Naive B cell (primary cell): ENCODE data around the gene HOXA5. TPM values are rescaled to one million over a fixed set of nuclear protein-coding genes. Genes with fewer than 3 reads are reported as not detected.

ENCODE experiments used
- ATAC-seq, 2 donors: fragments of 150-1000 bp; cut with Tn5 transposase; 2 replicates each; pipeline ENCODE4 v1.10.0; 2021; ENCODE audit warnings: low read depth in 2 of 2, mild to moderate bottlenecking in 2 of 2, moderate library complexity in 2 of 2
- DNase-seq: peaks from one replicate; pipeline ENCODE4 v3.0.0; 2022
- H3K27ac Mint-ChIP-seq, 6 donors: one replicate each; pipeline ENCODE4 v1.8.0; 2020 to 2022; ENCODE audit warnings: mild to moderate bottlenecking in 6 of 6, mixed read lengths in 6 of 6, moderate library complexity in 5 of 6, inconsistent platforms in 2 of 6
- H3K27me3 Mint-ChIP-seq, 3 donors: one replicate each; pipeline ENCODE4 v1.8.0; 2021 to 2022; ENCODE audit warnings: mixed read lengths in 3 of 3, mild to moderate bottlenecking in 1 of 3
- H3K36me3 Mint-ChIP-seq, 2 donors: one replicate each; pipeline ENCODE4 v1.8.0; 2020 to 2022; ENCODE audit warnings: mixed read lengths in 2 of 2, inconsistent platforms in 1 of 2, mild to moderate bottlenecking in 1 of 2
- H3K4me1 Mint-ChIP-seq, 3 donors: one replicate each; pipeline ENCODE4 v1.8.0; 2020 to 2022; ENCODE audit warnings: mixed read lengths in 3 of 3, inconsistent platforms in 1 of 3, mild to moderate bottlenecking in 1 of 3, moderate library complexity in 1 of 3
- H3K4me3 Mint-ChIP-seq, 8 donors: one replicate each; pipeline ENCODE4 v1.8.0; 2020 to 2022; ENCODE audit warnings: mild to moderate bottlenecking in 8 of 8, mixed read lengths in 8 of 8, moderate library complexity in 8 of 8, inconsistent platforms in 2 of 8
- H3K9me3 Mint-ChIP-seq, 7 donors: one replicate each; pipeline ENCODE4 v1.8.0; 2020 to 2022; ENCODE audit warnings: mixed read lengths in 7 of 7, mild to moderate bottlenecking in 5 of 7, inconsistent platforms in 2 of 7, moderate library complexity in 1 of 7
- polyA plus RNA-seq, 6 donors: library from polyadenylated mRNA; unstranded; fragments of 300-500 nt; fragmentation: Illumina TruSeq; gene quantifications; one replicate each; pipeline ENCODE4 v1.2.3, GENCODE V29; 2021; ENCODE audit warnings: low read depth in 6 of 6

HOXA5 gene
- polyA plus RNA-seq, 6 donors from 2014 or later: not detected

DNA sequence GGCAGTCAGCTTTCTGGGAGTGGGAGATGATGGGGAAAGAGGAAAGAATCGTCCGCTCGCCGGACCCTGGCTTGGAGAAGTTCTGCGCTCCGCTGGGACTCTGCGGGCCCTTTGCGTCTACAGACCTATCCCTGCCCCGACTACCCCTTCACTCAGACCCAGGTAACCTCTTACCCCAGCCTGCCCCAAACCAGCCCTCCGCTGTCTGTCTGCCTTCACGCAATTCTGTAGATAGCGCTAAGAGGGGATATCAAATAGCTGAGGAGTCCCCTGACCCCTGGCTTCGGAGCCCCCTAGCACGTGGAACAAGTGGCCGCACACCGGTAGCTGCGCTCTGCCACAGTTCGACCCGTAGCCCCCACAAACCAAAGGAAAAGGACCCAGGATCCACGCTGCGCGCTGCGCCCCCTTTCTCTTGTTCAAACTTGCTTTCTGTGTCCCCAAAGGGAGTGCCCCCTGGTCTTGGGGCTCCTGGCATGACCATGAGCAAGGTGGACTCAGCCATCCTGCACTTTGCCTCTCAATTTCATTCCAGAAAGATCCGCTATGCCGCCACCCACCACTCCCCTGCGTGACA lies 19.9 kb downstream of the HOXA5 start:
- no peak for DNase-seq
- Mint-ChIP-seq H3K27me3 (peaks cover 13 to 58% (median 52%) of the 10 kb centered on the region in 3 donors), H3K4me3 (no peak overlapping the region), H3K27ac (peak overlapping the region in 1 of 6 donors; percentile 78), H3K4me1 (no peaks in the 10 kb centered on the region), H3K9me3 (no peaks in the 10 kb centered on the region), H3K36me3 (no peaks in the 10 kb centered on the region)
- ATAC-seq: no peak

DNA sequence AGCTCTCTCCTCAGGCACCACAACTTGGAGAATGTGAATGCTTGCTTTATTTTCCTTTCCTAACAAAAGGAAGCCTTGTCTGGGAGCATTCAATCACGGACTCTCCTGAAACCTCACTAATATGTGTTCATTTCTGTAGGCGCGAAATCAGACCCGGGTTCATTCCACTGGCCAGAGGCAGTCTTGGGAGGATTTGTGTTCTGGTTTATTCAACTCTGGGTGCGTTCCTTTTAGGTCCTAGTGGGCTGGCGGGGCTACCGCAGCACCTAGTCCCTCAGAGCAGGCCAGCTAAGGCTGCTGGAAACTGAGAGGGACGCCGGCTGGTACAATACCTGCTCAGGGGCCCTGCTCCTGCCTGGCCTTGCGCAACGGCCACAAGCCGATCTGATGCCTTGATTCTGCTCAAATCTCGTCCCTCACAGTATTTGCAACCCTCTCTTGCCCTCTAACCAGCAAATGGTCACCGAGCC lies 20.4 kb downstream of the HOXA5 start:
- DNase-seq (no peak), ATAC-seq (no peak)
- Mint-ChIP-seq H3K27me3 (peaks cover 9 to 56% (median 49%) of the 10 kb centered on the region in 3 donors), H3K4me3 (no peak overlapping the region), H3K9me3 (no peaks in the 10 kb centered on the region), H3K27ac (peak overlapping the region in 1 of 6 donors; percentile 78), H3K36me3 (no peaks in the 10 kb centered on the region), H3K4me1 (no peaks in the 10 kb centered on the region)

DNA sequence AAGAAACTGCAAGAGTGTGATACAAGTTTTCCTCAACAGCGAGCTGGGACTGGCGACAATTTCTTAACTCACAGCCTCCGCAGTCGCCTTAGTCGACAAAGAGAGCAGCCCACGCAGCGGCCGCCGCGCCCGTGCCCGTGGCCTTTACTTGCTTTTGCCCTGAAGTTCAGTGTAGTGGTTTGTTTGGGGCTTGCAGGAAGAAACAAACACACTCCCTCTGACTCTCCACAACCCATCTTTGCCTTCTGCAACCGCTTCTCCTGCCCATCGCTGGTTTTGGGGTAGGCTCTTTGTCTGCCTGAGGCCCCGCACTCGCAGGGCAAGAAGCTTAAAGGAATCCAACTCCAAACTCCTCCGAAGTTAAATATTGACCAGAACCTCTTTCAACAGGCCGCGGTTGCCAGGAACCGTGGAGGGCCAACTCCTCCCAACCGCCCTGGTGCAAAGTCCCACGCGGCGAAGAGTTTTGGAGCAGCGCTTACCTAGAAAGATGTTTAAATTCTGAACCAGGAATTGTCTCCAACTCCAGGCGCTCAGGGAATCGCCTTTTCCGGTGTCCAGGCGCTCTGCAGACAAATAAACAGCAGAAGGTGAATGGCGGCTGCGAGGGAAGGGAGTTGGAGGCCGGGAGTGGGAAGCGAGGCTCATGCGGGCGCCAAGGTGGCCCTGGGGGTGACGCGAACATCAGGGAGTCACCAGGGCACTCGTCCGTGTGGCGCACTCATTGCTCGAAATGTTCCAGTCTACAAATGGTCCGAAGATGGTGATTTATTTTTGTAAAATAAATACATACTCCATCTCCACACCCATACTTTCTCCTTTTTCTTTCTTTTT lies 21.2 kb downstream of the HOXA5 start:
- no peaks in the 10 kb centered on the region for H3K9me3 Mint-ChIP-seq
- DNase-seq (no peak), ATAC-seq (no peak)
- H3K27me3 Mint-ChIP-seq: peaks cover 6 to 56% (median 47%) of the 10 kb centered on the region in 3 donors
- no peak overlapping the region for H3K27ac Mint-ChIP-seq
- no peaks in the 10 kb centered on the region for H3K36me3 Mint-ChIP-seq
- no peaks in the 10 kb centered on the region for H3K4me1 Mint-ChIP-seq
- peak overlapping the region in 1 of 8 donors; percentile 22 for H3K4me3 Mint-ChIP-seq

- Mint-ChIP-seq H3K4me1 (no peaks in the 10 kb centered on the region), H3K4me3 (no peak overlapping the region), H3K27me3 (peaks cover 6 to 53% (median 41%) of the 10 kb centered on the region in 3 donors), H3K36me3 (no peaks in the 10 kb centered on the region), H3K27ac (no peak overlapping the region), H3K9me3 (no peaks in the 10 kb centered on the region)
- no peak for ATAC-seq
- no peak for DNase-seq
These were observed 21.8 kb downstream of the HOXA5 start for GRCh38 chr7:27121684-27122076.

GRCh38 chr7:27119412-27119911 lies 24.0 kb downstream of the HOXA5 start:
- Mint-ChIP-seq H3K4me3 (no peak overlapping the region), H3K27ac (no peak overlapping the region)
- ATAC-seq: no peak

GRCh38 chr7:27118580-27118979 lies 24.9 kb downstream of the HOXA5 start:
- Mint-ChIP-seq H3K4me1 (no peaks in the 10 kb centered on the region), H3K9me3 (no peaks in the 10 kb centered on the region), H3K27ac (no peak overlapping the region), H3K36me3 (no peaks in the 10 kb centered on the region), H3K4me3 (no peak overlapping the region), H3K27me3 (peaks cover 0 to 29% (median 10%) of the 10 kb centered on the region in 3 donors)
- DNase-seq (no peak), ATAC-seq (no peak)

More at GRCh38 chr7:27119412-27119911, 24.0 kb downstream of the HOXA5 start:
- Mint-ChIP-seq H3K27me3 (peaks cover 0 to 38% (median 19%) of the 10 kb centered on the region in 3 donors), H3K9me3 (no peaks in the 10 kb centered on the region), H3K4me1 (no peaks in the 10 kb centered on the region), H3K36me3 (no peaks in the 10 kb centered on the region)
- DNase-seq: no peak

GRCh38 chr7:27117887-27118491 lies 25.5 kb downstream of the HOXA5 start:
- H3K4me1 Mint-ChIP-seq: no peaks in the 10 kb centered on the region
- no peak overlapping the region for H3K4me3 Mint-ChIP-seq
- DNase-seq (no peak), ATAC-seq (no peak)
- H3K36me3 Mint-ChIP-seq: no peaks in the 10 kb centered on the region
- H3K27me3 Mint-ChIP-seq: peaks cover 0 to 25% (median 7%) of the 10 kb centered on the region in 3 donors
- H3K27ac Mint-ChIP-seq: no peak overlapping the region
- no peaks in the 10 kb centered on the region for H3K9me3 Mint-ChIP-seq

DNA sequence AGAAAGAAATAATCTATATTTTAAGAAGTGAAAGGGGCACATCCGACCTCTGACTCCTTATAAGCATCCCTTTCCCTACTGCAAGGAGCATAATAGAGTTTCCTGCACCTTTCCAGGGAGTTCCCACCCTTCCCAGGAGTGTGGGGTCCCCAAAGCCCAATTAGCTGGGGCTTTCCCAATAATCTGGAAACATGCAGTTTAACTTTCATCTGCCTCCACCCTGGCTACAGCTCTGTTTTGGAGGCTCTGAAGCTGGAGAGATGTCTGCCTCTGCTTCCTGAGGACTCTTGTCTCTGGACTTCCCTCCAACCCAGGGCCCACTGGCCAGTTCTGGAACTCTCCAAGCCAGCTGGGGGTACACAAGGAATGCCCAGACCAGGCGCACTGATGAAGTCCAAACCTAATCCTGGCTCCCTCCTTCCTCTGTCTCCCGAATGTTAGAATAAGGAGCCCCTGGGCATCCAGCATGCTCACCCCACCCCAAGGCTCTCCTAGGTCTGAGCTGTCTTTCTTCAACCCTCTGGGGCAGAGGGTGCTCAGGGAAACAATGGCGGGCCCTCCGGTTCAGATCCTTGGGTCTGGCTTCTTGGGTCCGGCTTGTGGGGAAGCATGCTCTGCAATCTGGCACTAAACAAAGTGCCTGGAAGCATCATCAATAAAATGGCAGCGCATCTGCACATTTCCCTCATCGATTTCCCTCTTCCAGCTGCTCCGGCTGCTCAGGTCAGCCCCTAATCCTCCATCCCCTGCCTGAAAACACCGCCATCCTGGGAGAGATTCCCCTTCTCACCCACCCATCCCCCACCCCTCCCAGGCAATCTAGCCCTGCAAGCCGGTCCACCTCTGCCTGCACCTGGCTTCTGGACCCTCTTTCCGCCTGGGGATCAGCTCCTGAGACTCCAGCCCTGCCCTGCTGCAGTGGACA lies 26.3 kb downstream of the HOXA5 start:
- no peak for ATAC-seq
- Mint-ChIP-seq H3K9me3 (no peaks in the 10 kb centered on the region), H3K36me3 (no peaks in the 10 kb centered on the region), H3K27ac (no peak overlapping the region), H3K27me3 (peaks cover 0 to 27% (median 7%) of the 10 kb centered on the region in 3 donors), H3K4me3 (no peak overlapping the region), H3K4me1 (no peaks in the 10 kb centered on the region)
- no peak for DNase-seq

DNA sequence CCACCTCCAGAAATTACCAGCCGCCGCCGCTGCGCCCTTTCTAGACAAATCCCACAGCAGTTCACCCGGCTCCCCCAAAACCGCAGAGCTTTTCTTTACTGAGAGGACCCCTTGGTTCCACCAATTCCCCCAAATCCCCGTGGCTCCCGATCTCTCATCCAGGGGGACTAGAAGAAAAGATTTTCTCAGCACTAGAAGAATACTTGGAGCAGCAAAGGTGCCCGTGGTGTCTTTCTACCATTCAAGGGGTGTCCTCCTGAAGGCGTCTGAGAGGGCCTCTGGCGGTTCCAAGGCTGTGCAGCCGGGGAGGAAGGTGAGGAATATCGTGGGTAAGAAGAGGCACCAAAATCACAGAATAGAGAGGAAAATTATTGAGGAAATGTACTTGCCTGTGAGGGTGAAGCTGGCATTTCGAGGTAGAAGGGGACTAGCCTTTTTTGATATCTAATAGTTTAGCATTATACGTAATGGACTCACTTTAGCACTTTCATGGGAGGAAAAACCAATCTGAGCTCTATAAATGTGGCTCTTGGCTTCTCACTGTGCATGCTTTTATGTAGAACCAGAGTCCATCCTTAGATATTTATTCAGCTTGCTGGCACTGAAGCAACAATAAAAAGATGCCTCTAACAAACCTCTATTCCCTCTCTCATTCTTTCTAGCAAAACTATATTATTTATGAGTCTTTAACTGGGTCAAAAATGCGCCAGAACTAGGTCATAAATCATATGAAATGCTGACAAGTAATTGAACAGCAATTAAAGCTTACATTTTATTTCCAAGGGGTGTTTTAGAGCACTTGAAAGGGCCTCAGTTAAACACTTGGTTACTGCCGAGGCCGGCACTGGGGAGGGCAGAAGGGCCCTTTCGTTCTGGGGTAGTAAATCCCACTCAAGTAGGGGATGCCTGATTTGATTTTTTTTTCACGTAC lies 27.2 kb downstream of the HOXA5 start:
- Mint-ChIP-seq H3K27ac (no peak overlapping the region), H3K36me3 (no peaks in the 10 kb centered on the region), H3K4me1 (no peaks in the 10 kb centered on the region), H3K9me3 (no peaks in the 10 kb centered on the region), H3K4me3 (no peak overlapping the region), H3K27me3 (peaks cover 0 to 35% (median 7%) of the 10 kb centered on the region in 3 donors)
- ATAC-seq: no peak
- DNase-seq: no peak

- DNase-seq (no peak), ATAC-seq (no peak)
- Mint-ChIP-seq H3K36me3 (no peaks in the 10 kb centered on the region), H3K27me3 (peaks cover 0 to 41% (median 7%) of the 10 kb centered on the region in 3 donors), H3K27ac (peak overlapping the region in 1 of 6 donors; percentile 63), H3K9me3 (no peaks in the 10 kb centered on the region), H3K4me3 (no peak overlapping the region), H3K4me1 (no peaks in the 10 kb centered on the region)
These were observed 28.1 kb downstream of the HOXA5 start for GRCh38 chr7:27115221-27116026.

DNA sequence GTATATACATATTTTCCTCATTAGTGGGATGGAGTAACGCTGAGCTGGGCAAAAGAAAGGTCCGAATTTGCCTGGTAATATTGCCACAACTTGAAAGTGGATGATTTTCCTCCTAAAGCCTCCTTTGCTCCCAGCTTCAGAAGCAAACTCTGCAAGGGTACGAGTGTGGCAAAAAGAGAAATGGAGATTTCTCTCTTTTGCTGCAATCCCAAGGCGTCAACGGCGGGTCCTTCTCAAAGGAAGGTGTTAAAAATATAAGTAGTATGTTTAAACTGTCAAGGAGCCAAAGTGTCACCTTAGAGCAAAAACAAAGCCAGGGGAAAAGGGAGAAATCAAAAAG lies 28.6 kb downstream of the HOXA5 start:
- Mint-ChIP-seq H3K27ac (no peak overlapping the region), H3K4me3 (no peak overlapping the region), H3K4me1 (no peaks in the 10 kb centered on the region), H3K9me3 (no peaks in the 10 kb centered on the region), H3K36me3 (no peaks in the 10 kb centered on the region), H3K27me3 (peaks cover 0 to 44% (median 7%) of the 10 kb centered on the region in 3 donors)
- no peak for ATAC-seq
- DNase-seq: no peak
